ENCODE measurements around the gene C14orf93. TPM values are rescaled to one million over a fixed set of nuclear protein-coding genes. Genes with fewer than 3 reads are reported as not detected.

C14orf93 gene
- total and polyA plus RNA-seq, 9 of the 15 experiments (the other 6 are each of a cell fraction or from before 2014, with no cell fraction given), result 2.2 to 22.4 (median 16.1) TPM

GRCh38 chr14:23056956-23057756, 47.2 kb upstream of the C14orf93 start, which contains the start of gene CDH24 (continued):
- TF ChIP-seq E2F8 (IDR thresholded peaks at IDR 0.05; ENCODE audit: low read depth, partially characterized antibody), result no peak

GRCh38 chr14:23056145-23056955, 46.4 kb upstream of the C14orf93 start:
- ChIA-PET POLR2A (interaction anchor here (0.6 to 2.0 kb wide), 11 partner anchors 22 to 238 kb away, joined by 3 to 17 read pairs (median 3); partner anchors contain the start of genes HAUS4 and PSMB5), CTCF (ENCODE audit: low intra/inter-chr PET ratio) (interaction anchor here (0.8 to 9.2 kb wide), 6 partner anchors 50 to 500 kb away, joined by 3 to 141 read pairs (median 16); partner anchors contain the start of gene AJUBA)
- peak; percentile 83 for ATAC-seq
- H3K27me3 ChIP-seq (ENCODE audit: control insufficient read depth in 2 of 2, insufficient read depth in 2 of 2, low read length in 2 of 2), result no peaks in the 10 kb centered on the region
- H3K9me3 ChIP-seq (replicated peaks; ENCODE audit: control insufficient read depth, insufficient read depth, low read depth, low read length), result no peaks in the 10 kb centered on the region
- H2AFZ ChIP-seq (ENCODE audit: low read depth, low read length), result peak overlapping the region; percentile 78
- H3K9me1 ChIP-seq (ENCODE audit: control insufficient read depth, insufficient read depth, low read length), result no peaks in the 10 kb centered on the region
- peaks cover 11 to 51% of the 10 kb centered on the region in 2 experiments for H3K4me1 ChIP-seq (replicated peaks in 1 of 2; ENCODE audit: control insufficient read depth in 2 of 2, insufficient read depth in 2 of 2, low read length in 2 of 2)
- 0 out of 2 replicates have a peak, but pooled peaks cover 2% of the 10 kb centered on the region for H4K20me1 ChIP-seq (replicated peaks; ENCODE audit: control insufficient read depth, insufficient read depth, low read length)
- peak overlapping the region; percentile 7; the same call in 2 of the 3 replicates for H3K27ac ChIP-seq (ENCODE audit: extremely low read depth, low read depth, low read length)
- WGBS (ENCODE audit: insufficient coverage, low coverage, missing lambda C conversion rate), result 8% methylated on average over 13 of the region's 17 CpGs
- peak; percentile 97 for FAIRE-seq
- no peaks in the 10 kb centered on the region; the same call in 2 of the 3 replicates for H3K79me2 ChIP-seq (ENCODE audit: control insufficient read depth, insufficient read depth, low read length)
- intact Hi-C loops (cut with micrococcal nuclease) (loop anchor here (1.0 kb wide), 2 partner anchors 53 to 62 kb away; no protein-coding TSS in a partner anchor), in situ Hi-C loops (cut with MboI) (no loop called here)
- BruUV-seq (replicated peaks), result no TSS peak
- peaks cover 28% of the 10 kb centered on the region for H3K36me3 ChIP-seq (ENCODE audit: control insufficient read depth, insufficient read depth, low read length)
- H3K4me2 ChIP-seq (ENCODE audit: insufficient read depth, low read length), result peak overlapping the region; percentile 74
- peak overlapping the region; percentile 47 to 91 for H3K9ac ChIP-seq (ENCODE audit: insufficient read depth in 1 of 2, low read depth in 2 of 2, low read length in 2 of 2)
- H3K4me3 ChIP-seq, result peak overlapping the region; percentile 69
- peak; percentile 87 to 92 (median 89) for DNase-seq (ENCODE audit: extremely low read depth in 1 of 4, low spot score in 3 of 4)
- TF ChIP-seq SMARCA5 (IDR thresholded peaks at IDR 0.05) (0 out of 2 replicates have a peak, but pooled peaks have one; percentile 54), ATF7 (IDR thresholded peaks at IDR 0.05) (peak; percentile 57), CEBPZ (IDR thresholded peaks at IDR 0.05; ENCODE audit: borderline replicate concordance, low read depth, low read length) (no peak), CEBPG (CRISPR knock-in tag; IDR thresholded peaks at IDR 0.05) (no peak), CEBPG (tag; conservative IDR thresholded peaks at IDR 0.05 in 1 of 2, IDR thresholded peaks at IDR 0.05 in 1 of 2) (no peak), PTRF (tag; IDR thresholded peaks at IDR 0.05) (no peak), NONO (IDR thresholded peaks at IDR 0.05; ENCODE audit: low read depth in 2 of 2, low read length in 1 of 2) (no peak), GTF2A2 (tag; IDR thresholded peaks at IDR 0.05) (no peak)
